BE2C (cell line): ENCODE data around the gene C2orf78.

Experiments used
- DNase-seq: peaks from one replicate; pipeline ENCODE4 v3.0.0-alpha.2; 2020
- H3K27me3 ChIP-seq: fragments of 250-450 bp; sonication (Bioruptor Pico); 2 replicates; pipeline ENCODE4 v1.5.1; 2020; ENCODE audit warnings: mild to moderate bottlenecking
- H3K36me3 ChIP-seq: fragments of 250-450 bp; sonication (Bioruptor Pico); 2 replicates; pipeline ENCODE4 v1.5.1; 2020; ENCODE audit warnings: mild to moderate bottlenecking
- H3K4me1 ChIP-seq: fragments of 250-450 bp; sonication (Bioruptor Pico); 2 replicates; pipeline ENCODE4 v1.5.1; 2020
- H3K4me3 ChIP-seq: 2 replicates; pipeline ENCODE4 v1.5.1; 2011; ENCODE audit warnings: low read depth, low read length
- H3K9me3 ChIP-seq: fragments of 250-450 bp; sonication (Bioruptor Pico); 2 replicates; pipeline ENCODE4 v1.5.1; 2020
- TF ChIP-seq, protein P1 (sequence below): IDR thresholded peaks from 2 replicates; pipeline ENCODE4 v1.5.1; 2012; ENCODE audit warnings: mild to moderate bottlenecking, low read depth, low read length

Gene C2orf78

DNA sequence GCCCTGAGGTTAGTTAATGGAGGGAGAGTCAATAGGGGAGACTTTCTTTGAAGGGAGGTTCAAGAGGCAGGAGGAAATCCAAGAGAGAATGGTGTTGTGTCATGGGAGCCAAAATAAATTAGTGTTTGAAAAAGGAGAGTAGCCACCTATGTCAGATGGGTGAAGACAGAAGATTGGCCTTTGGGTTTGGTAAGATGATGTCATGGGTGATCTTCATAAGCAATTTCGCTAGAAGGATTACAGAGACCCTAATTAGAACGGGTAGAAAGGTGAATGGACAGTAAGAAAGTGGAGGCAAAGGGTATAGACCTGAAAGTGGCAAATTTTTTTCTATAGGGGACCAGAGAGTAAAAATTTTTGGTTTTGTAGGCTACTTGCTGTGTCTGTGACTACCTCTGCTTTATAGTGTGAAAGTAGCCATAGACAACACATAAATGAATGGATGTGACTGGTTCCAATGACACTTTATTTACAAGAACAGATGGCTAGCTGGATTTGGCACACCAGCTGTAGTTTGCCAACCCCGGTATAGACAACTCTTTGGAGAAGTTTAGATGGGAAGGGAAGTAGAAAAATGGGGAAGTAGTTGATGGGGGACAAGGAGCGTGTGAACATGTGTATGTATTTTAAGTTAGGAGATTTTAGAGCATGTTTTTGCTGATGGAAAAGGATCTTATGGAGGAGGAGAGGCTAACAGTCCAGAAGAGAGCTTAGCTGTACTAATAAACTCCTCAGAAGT, 54.0 kb downstream of the C2orf78 start:
- Histone ChIP-seq H3K27me3 (no peaks in the 10 kb centered on the region), H3K36me3 (no peaks in the 10 kb centered on the region), H3K9me3 (no peaks in the 10 kb centered on the region), H3K4me1 (no peaks in the 10 kb centered on the region), H3K4me3 (no peak overlapping the region)
- TF ChIP-seq, protein P1, sequence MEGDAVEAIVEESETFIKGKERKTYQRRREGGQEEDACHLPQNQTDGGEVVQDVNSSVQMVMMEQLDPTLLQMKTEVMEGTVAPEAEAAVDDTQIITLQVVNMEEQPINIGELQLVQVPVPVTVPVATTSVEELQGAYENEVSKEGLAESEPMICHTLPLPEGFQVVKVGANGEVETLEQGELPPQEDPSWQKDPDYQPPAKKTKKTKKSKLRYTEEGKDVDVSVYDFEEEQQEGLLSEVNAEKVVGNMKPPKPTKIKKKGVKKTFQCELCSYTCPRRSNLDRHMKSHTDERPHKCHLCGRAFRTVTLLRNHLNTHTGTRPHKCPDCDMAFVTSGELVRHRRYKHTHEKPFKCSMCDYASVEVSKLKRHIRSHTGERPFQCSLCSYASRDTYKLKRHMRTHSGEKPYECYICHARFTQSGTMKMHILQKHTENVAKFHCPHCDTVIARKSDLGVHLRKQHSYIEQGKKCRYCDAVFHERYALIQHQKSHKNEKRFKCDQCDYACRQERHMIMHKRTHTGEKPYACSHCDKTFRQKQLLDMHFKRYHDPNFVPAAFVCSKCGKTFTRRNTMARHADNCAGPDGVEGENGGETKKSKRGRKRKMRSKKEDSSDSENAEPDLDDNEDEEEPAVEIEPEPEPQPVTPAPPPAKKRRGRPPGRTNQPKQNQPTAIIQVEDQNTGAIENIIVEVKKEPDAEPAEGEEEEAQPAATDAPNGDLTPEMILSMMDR = no peak
- DNase-seq = no peak

DNA sequence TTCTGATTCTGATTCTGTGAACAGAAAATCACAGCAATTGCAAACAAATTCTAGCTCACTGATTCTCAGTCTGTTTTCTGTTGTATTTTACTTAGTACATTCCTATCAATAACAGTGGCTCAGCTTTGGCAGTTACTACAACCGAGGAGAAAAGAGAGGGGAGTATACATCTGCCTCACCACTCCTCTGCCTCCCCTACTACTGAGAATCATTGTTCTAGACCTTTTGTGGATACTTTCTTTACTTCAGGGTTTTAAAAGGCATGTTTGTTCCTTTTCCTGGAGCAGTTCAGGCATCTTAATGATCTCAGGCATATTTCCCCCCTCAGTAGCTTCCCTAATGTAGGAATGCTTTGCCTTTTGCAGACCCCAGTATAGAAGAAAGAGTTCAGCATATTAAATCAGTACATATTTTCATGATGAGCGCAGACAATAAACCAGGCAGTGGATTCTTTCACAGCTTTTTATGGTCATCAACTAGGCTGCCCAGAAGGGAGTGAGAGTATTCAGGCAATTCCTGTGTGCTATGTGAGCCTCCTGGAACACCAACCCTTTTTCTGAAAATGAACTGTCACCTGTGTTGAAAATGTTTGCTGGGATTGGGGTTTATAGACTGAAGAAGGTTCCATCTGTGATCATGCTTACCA, 55.0 kb downstream of the C2orf78 start:
- Histone ChIP-seq H3K4me1 (no peaks in the 10 kb centered on the region), H3K9me3 (no peaks in the 10 kb centered on the region), H3K4me3 (no peak overlapping the region), H3K27me3 (no peaks in the 10 kb centered on the region), H3K36me3 (no peaks in the 10 kb centered on the region)
- DNase-seq = no peak
- TF ChIP-seq, protein P1 = no peak

DNA sequence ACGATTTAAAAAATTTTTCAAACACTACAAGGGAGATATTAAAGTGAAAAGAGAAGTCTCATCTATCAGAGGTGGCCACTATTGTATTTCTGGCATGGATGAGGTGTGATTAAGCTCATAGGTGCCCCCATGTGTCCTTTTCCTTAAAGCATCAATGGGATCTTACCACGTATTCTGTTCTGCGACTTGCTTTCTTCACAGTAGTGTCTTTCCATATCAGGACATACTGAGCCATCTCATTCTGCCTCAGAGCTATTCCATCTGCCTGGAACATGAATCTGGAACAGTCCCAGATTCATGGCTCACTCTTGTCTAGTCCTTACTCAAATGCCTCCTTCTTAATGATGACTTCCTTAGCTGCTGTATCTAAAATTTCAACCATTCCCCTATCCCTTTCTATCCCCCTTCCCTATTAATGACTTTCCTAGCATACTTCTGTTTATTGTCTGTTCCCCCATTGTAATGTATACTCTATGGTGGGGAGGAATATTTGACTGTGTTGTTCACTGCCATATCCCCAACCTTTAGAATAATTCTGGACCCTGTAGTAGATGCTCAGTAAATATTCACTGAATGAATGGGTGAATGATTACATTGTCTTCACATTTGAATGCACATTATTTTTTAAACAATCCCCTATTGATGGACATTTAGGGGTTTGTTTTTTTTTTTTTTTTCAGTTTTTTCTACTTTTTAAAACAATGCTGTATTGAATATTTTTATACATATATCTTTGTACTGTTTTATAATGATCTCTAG, 55.8 kb downstream of the C2orf78 start:
- TF ChIP-seq, protein P1 = no peak
- no peak for DNase-seq
- H3K27me3 ChIP-seq = no peaks in the 10 kb centered on the region
- no peaks in the 10 kb centered on the region for H3K4me1 ChIP-seq
- H3K36me3 ChIP-seq = no peaks in the 10 kb centered on the region
- H3K9me3 ChIP-seq = no peaks in the 10 kb centered on the region
- no peak overlapping the region for H3K4me3 ChIP-seq

DNA sequence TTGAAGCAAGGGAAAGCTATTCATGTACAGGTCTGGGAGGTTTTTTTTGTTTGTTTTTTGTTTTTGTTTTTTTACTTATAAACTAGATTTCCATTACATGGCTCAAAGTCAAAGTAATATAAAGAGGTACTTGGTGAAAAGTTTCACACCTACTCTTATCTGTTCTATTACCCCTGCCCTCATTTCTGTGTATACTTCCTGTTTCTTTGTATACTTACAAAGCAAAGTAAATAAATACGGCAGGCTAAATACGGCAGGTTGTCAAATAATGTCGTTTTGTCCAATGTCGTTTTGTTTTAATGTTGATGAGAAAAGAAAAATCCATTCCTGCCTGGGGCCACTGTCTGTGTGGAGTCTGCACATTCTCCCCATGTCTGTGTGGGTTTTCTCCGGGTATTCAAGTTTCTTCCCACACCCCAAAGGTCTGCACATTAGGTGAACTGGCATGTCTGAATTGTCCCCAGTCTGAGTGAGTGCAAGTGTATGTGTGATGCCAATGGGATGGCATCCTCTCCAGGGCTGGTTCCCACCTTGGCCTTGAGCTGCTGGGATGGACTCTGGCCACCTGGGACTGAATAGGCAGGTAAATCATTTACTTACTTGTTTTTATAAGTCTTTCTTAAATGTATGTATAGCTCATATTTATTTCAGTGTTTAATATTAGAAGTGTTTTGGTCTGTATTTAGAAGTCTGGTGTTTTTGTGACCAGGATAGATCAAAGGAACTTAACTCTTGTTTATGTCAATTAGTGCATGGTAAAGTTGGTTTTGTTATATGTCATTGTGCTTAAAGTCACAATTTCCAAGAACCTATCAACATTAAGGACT, 58.1 kb downstream of the C2orf78 start:
- Histone ChIP-seq H3K36me3 (no peaks in the 10 kb centered on the region), H3K9me3 (no peaks in the 10 kb centered on the region), H3K4me1 (no peaks in the 10 kb centered on the region), H3K27me3 (no peaks in the 10 kb centered on the region), H3K4me3 (no peak overlapping the region)
- no peak for DNase-seq
- TF ChIP-seq, protein P1 = no peak

DNA sequence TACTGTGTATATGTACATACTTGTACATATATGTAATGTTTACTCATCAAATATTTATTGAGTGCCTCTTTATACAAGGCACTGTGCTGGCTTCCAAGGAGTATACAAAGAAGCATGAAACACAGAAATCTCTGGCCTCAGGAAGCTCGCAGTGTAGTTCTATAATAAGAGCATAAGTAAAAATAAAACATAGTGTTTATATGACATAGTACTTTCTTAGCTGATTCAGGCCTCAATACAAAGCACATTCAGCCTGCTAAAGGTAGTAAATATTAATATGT, 58.7 kb downstream of the C2orf78 start:
- no peak overlapping the region for H3K4me3 ChIP-seq

More for the DNA sequence above, 58.7 kb downstream of the C2orf78 start:
- TF ChIP-seq, protein P1 = no peak
- DNase-seq = no peak
- Histone ChIP-seq H3K4me1 (no peaks in the 10 kb centered on the region), H3K9me3 (no peaks in the 10 kb centered on the region), H3K36me3 (no peaks in the 10 kb centered on the region), H3K27me3 (no peaks in the 10 kb centered on the region)
